ENCODE measurements around the gene EPB41L4B.

- TF ChIP-seq POLR2A (IDR thresholded peaks at IDR 0.05; ENCODE audit: low read depth, low read length) (no peak), POLR2AphosphoS5 (IDR thresholded peaks at IDR 0.05; ENCODE audit: low read depth, low read length) (no peak), TAF1 (IDR thresholded peaks at IDR 0.05; ENCODE audit: low read depth, low read length) (no peak), POU2F2 (IDR thresholded peaks at IDR 0.05; ENCODE audit: low read depth, low read length) (no peak)
These were observed 33.9 kb downstream of the EPB41L4B start for GRCh38 chr9:109286981-109287380.

All from GM12891 (cell line).